Measurements from ENCODE around the gene TNS3.

The TNS3 gene

GRCh38 chr7:47357361-47357760 lies 224.6 kb downstream of the TNS3 start:
- DNase-seq = no peak

GRCh38 chr7:47356261-47356660 lies 225.7 kb downstream of the TNS3 start:
- no peak for DNase-seq

GRCh38 chr7:47355684-47356083 lies 226.2 kb downstream of the TNS3 start:
- DNase-seq = no peak

GRCh38 chr7:47354831-47355541 lies 226.9 kb downstream of the TNS3 start:
- no peak for DNase-seq

- DNase-seq = no peak
Measured at GRCh38 chr7:47354071-47354470, 227.8 kb downstream of the TNS3 start.

GRCh38 chr7:47352394-47352968 lies 229.4 kb downstream of the TNS3 start:
- no peak for DNase-seq

- DNase-seq = peak; percentile 31
Measured at GRCh38 chr7:47351233-47352154, 230.4 kb downstream of the TNS3 start.

- DNase-seq = no peak
Measured at GRCh38 chr7:47350425-47350824, 231.5 kb downstream of the TNS3 start.

GRCh38 chr7:47349401-47349800 lies 232.5 kb downstream of the TNS3 start:
- DNase-seq = no peak

GRCh38 chr7:47347816-47348385 lies 234.0 kb downstream of the TNS3 start:
- DNase-seq = no peak

GRCh38 chr7:47347346-47347745 lies 234.6 kb downstream of the TNS3 start:
- DNase-seq = no peak

- no peak for DNase-seq
Measured at GRCh38 chr7:47346377-47346914, 235.5 kb downstream of the TNS3 start.

GRCh38 chr7:47345857-47346298 lies 236.0 kb downstream of the TNS3 start:
- no peak for DNase-seq

- DNase-seq = no peak
Measured at GRCh38 chr7:47344171-47344955, 237.5 kb downstream of the TNS3 start.

- no peak for DNase-seq
Measured at GRCh38 chr7:47343061-47343455, 238.9 kb downstream of the TNS3 start.

- DNase-seq = no peak
Measured at GRCh38 chr7:47342296-47343060, 239.4 kb downstream of the TNS3 start.

GRCh38 chr7:47340517-47340916 lies 241.4 kb downstream of the TNS3 start:
- DNase-seq = peak; percentile 7

GRCh38 chr7:47338026-47338425 lies 243.9 kb downstream of the TNS3 start:
- DNase-seq = no peak

GRCh38 chr7:47337531-47337930 lies 244.4 kb downstream of the TNS3 start:
- DNase-seq = no peak

- no peak for DNase-seq
Measured at GRCh38 chr7:47336472-47337425, 245.2 kb downstream of the TNS3 start.

Measured in NCI-H69 (cell line).